GM18951 (cell line): ENCODE data around the gene GPC2.

Experiments used
- POLR2A ChIP-seq: IDR thresholded peaks from 4 replicates; pipeline ENCODE4 v1.6.1; 2011; ENCODE audit warnings: mild to moderate bottlenecking; ENCODE audit not compliant: insufficient read length, insufficient read depth; ENCODE audit errors: extremely low read depth
- in situ Hi-C: fragments of 300-500 bp; cut with MboI; formaldehyde crosslinking; loops from one replicate; pipeline ENCODE4 v1.12.0; 2022; ENCODE audit warnings: low sequenced_read_pairs, mixed read lengths, inconsistent platforms; ENCODE audit not compliant: unreplicated experiment

The GPC2 gene

DNA sequence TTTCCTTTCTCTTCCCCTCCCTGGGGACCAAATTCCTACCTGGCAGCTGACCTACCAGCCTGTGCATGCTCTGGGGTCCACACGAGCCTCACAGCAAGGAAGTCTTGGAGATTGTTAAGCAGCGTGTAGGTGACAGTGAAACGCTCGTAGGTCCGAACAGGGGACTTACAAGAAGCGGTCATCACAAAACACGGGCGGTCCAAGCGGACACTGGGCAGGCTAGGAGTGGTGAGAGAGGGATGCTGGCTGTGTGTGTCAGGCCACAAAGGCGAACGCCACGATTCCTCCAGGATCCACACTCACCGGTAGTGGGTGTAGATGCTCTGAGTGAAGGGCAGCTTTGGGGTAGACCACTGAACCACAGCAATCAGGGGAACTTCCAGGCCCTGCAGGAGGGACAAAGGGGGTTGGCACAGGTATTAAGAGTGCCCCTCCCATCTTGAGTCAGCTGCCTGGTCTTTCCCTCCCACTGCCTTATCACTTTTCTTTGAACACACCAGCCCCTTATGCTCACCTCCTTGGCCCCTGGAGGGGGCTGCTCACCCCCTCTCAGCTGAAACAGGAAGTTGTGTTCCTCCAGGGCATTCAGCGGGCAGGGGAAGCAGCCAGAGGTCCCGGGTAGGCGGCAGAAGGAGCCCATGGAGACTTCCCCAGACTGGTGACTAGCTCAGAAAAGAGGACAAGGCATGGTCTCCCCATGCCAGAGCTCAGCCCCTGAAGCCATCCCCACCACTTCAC lies 20.7 kb downstream of the GPC2 start:
- in situ Hi-C loops = no loop called here

DNA sequence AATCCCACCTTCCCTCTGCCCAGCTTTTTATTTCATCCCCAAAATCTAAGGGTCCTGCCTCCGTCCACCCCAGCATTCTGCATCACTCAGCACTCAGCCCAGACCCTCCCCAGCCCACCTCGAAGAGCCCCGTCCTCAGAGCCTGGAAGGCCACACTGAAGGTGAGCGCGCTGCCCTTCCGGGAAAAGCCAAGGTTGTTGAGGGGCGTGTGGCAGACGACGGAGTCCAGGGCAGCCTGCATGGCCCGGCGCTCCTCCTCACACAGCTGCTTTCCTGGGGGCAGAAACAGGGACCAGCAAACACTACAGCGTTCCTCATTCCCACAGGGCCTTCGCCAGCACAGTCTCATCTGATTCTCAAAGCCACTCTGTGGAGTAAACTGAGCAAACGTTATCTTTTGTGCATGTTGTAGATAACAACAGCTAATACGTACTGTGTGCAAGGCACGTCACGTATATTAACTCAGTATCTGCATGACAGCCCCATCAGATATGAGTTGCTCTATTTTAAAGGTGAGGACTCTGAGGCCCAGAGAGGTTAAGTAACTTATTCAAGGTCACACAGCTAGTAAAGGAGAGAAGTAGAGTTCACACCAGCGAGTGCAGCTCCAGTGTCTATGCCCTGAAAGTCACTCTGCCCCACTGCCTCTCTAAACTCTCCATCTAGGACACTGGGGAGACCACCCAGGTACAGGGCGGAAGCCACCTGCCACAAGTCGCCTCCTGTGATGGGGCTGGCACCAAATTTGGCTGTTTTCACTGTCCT lies 21.4 kb downstream of the GPC2 start:
- in situ Hi-C loops = no loop called here
- TF ChIP-seq POLR2A = peak; percentile 0

More for the DNA sequence above, 20.7 kb downstream of the GPC2 start:
- TF ChIP-seq POLR2A = no peak

DNA sequence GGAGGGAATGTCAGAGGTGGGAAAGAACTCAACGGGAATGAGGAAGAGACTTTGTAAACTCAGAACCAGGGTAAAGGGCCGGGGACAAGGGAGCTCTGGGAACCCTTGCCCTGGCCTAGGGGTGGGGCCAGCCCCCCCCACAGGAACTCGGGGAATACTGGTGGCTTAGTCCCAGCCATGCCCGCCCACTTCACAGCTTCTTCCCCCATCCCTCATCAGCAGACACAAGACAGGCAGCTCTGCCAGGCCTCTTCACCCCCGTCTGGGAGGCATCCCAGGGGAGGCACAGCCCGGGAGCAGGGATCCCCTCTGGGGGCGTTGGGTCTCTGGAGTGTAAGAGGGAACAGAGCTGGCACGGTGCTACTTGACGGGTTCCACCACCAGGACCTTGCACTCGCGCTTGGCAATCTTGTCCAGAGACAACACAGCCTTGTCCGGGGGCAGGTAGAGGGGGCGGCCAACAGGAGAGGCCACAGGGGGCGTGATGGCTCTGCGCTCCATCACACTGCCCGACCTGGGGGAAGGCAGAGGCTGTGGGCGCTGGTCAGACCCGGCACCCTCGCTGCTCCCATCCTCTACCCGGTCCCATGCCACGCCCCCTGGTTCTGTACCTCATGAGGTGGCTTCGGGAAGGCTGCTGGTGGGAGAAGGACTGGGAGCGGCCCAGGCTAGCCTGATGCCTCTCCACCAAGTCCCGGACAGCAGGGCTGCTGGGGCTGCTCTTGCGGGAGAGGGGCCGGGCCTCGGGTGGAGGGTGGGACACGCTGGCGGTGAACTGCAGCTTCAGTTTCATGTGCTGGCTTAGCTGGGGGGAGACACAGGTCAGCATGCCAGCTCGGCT lies 22.3 kb downstream of the GPC2 start:
- TF ChIP-seq POLR2A = no peak
- in situ Hi-C loops = no loop called here

DNA sequence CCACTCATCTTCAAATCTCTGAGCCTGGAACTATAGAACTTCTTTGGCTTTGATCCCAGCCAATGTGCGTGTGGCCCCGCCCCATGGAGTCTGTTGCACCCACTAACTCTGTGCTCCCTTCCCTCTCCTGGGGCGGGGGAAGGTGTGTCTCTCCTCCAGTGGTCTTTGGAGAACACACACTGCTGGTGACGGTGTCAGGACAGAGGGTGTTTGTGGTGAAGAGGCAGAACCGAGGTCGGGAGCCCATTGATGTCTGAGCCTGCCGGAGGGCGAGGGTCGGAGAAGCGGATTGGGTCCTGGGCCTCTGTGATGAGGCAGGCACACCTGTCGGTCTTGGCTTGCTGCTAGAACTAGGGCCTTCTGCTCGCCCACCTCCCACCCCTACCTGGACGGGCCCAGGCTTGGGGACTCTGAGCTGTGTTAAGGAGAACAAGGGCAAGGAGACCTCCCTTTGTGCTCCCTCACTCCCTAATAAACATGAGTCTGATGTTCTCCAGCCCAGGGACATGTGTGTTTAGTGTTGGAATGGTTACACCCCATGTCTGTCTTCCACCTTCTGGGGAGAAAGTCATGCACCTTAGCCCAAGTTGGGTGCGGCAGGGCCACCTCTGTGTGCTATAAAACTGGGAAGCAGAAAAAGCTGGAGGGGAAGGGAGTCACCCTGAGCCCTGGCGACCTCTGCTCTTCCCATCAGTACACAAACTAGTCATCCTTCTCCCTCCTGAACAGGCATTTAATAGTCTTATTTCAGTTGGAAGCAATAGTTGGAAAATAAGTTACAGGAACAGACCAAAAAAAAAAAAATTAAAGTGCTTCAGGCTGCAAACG lies 23.3 kb downstream of the GPC2 start:
- no peak for TF ChIP-seq POLR2A
- in situ Hi-C loops = no loop called here

DNA sequence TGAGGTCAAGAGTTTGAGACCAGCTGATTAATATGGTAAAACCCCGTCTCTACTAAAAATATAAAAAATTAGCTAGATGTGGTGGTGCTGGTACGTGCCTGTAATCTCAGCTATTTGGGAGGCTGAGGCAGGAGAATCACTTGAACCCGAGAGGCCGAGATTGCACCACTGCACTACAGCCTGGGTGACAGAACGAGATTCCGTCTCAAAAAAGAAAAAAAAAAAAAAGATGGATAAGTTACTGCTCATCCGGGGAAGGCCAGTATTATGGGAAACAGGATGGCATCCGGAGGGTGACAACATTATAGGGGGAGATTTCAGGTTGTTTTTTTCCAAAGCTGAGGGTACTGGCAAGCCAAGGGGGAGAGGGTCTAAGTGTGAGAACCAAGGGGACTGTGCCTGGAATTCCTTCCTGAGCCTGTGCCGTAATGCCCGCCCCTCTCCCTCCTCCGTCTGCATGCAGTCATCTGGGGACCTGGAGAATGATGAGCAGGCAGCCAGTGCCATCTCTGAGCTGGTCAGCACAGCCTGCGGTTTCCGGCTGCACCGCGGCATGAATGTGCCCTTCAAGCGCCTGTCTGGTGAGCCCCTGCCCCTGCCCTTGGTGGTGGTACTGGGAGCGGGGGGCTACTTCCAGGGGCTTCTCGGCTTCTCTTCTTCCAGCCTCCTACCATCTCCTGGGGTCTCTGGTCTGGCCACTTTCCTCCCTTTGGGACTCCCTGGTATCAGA lies 24.1 kb downstream of the GPC2 start:
- no peak for TF ChIP-seq POLR2A

DNA sequence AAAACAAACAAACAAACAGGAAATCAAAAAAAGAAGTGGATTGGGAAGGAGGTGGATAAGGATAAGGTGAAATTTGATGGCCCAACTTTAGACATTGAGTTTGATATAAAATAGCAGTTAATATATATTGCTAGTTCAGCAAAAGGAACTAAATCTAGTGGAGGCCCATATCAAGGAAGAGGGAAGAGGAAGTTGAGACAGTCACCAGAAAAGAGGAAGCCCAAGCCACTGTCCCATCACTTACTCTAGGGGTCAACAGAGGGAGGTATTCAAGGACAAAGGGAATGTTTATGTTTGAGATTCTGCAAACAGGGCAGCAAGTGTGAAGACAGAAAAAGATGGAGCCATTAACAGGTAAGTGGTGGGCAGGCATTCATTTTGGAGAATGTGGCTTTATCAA lies 24.8 kb downstream of the GPC2 start:
- no peak for TF ChIP-seq POLR2A
- in situ Hi-C loops = no loop called here

More for the DNA sequence above, 24.1 kb downstream of the GPC2 start:
- in situ Hi-C loops = no loop called here

DNA sequence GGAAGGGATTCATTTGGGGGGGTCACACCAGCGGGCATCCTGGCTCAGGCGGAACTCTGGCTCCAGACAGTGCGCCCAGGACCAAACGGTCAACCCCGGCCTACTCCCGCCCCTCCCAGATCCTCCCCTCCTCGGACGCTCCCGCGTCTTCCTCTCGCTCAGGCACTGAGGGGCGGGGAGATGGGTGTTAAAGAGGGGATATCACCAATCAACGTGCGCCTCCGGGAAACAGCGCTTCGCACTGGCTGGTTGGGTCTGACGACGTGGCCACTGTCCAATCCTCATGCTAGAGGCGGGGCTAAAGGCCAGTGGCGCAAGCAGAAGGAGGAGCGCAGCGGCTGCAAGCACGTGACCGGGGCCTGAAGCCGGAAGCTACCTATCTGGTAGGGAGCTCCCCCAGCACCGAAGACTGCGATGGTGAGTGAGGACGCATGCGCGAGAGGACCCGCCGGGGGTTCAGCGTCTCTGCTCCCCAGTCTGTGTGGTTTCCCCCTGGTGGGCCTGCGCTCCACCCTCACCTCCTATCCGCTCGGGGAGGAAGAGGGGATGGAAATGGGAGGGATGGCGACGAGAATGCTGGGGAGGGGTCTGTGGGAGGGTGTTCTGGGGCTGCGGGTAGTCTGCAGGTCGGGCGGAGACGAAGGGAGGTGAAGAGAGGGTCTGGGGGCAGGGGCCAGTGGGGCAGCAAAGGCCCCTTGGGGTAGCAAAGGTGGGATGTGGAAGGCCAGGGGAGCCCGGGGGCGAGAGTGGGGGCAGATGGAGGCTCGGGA lies 28.4 kb downstream of the GPC2 start, which contains the start of gene LAMTOR4:
LAMTOR4 (plus strand) TSS at position 360 of the 770 bp plus-strand sequence; CDS start at position 415, 55 bp downstream.
- TF ChIP-seq POLR2A = peak; percentile 86
- in situ Hi-C loops = loop anchor here (10.0 kb wide), 1 partner anchor 66 kb away; the partner anchor contains the start of gene PVRIG

DNA sequence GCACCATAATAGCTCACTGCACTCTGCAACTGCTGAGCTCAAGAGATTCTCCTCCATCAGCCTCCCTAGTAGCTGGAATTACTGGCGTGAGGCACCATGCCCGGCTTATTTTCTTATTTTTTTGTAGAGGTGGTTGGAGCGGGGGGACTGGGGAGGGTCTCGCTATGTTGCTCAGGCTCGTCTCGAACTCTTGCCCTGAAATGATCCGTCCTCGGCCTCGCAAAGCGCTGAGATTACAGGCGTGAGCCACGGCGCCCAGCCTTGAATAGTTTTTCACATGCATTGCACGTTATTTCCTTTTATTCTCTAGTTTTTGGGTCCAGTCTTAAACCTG lies 29.0 kb downstream of the GPC2 start:
- in situ Hi-C loops = loop anchor here (10.0 kb wide), 1 partner anchor 67 kb away; the partner anchor contains the start of gene PVRIG
- no peak for TF ChIP-seq POLR2A

DNA sequence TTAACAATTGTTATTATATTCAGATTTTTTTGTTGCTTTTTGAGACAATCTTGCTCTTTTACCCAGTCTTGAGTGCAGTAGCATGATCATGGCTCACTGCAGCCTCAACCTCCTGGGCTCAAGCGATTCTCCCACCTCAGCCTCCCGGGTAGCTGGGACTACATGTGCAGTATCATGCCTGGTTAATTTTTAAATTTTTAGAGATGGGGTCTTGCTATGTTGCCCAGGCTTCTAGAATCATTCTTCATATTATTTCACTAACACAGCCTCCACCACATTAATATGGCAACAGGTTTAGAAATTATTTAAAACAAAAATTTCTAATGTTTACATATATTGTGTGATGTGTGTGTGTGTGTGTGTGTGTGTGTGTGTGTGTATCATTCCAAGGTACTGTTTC lies 29.9 kb downstream of the GPC2 start:
- in situ Hi-C loops = loop anchor here (10.0 kb wide), 1 partner anchor 68 kb away; the partner anchor contains the start of gene PVRIG
- no peak for TF ChIP-seq POLR2A

DNA sequence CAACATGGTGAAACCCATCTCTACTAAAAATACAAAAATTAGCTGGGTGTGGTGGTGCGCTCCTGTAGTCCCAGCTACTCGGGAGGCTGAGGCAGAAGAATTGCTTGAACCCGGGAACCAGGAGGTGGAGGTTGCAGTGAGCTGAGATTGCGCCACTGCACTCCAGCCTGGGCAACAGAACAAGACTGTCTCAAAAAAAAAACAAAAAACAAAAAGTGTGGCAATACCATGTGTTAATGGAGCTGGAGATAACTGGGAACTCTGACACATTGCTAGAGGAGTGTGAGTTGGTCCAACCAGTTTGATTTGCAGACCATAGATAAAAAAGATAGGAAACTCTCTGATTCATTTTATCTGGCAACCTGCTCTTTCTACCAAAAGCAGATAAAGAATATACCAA lies 30.8 kb downstream of the GPC2 start:
- in situ Hi-C loops = loop anchor here (10.0 kb wide), 1 partner anchor 68 kb away; the partner anchor contains the start of gene PVRIG

DNA sequence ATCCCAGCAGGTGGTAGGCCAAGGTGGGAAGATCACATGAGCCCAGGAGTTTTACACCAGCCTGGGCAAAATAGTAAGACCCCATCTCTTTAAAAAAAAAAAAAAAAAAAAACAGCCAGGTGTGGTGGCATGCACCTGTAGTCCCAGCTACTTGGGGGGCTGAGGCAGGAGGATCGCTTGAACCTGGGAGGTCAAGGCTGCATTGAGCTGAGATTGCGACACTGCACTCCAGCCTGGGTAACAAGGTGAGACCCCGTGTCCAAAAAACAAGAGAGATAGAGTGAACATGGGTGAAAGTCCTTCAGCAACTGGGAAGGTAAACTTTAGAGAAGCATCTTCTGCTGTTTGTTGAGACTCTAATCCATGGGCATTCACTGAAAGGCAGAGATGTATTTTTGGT lies 34.7 kb downstream of the GPC2 start:
- in situ Hi-C loops = loop anchor here (10.0 kb wide), 1 partner anchor 72 kb away; the partner anchor contains the start of gene PVRIG
- TF ChIP-seq POLR2A = no peak

DNA sequence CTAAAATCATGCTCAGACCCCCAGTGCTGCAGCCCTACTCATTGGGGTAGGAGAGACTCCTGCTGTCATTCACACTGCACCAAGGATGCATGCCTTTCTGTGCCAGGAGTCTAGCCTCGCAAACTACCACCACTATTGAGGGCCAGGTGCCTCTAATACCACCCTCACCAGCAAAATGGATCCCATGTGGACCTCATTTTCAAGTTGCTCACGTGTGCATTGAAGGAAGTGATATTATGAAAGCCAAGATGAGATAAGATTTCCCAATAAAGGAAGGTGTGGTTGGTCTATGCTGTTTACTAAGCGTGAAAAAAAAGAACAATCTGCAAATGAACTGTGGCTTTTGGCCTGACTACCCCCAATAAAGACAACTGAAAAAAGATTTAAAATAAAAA lies 35.6 kb downstream of the GPC2 start:
- no peak for TF ChIP-seq POLR2A
- in situ Hi-C loops = loop anchor here (10.0 kb wide), 1 partner anchor 73 kb away; the partner anchor contains the start of gene PVRIG
